Measurements from ENCODE around the gene NSF.
"Not testable (repeated sequence)": the region's sequence is repeated elsewhere in the genome, so short reads cannot be mapped to it uniquely, and the experiment has no call there.

DNA sequence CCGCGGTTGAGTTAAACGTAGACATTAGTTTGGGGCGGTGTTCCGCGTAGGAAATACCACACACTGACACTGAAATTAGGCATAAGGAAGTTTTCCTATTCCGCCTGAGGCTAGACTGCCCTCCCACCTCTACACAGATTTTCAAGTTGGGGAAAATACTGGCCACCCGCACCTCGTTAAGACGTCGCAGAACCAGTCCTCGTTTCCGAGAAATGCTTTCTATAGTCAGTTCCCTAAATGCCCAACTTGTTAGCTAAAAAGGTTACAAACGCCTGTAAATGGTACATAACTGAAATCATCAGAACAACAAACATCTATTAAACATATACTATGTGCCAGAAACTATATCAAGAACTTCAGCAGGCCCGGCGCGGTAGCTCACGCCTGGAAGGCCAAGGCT is 10.4 kb upstream of the NSF start:
- TF ChIP-seq, protein P1, sequence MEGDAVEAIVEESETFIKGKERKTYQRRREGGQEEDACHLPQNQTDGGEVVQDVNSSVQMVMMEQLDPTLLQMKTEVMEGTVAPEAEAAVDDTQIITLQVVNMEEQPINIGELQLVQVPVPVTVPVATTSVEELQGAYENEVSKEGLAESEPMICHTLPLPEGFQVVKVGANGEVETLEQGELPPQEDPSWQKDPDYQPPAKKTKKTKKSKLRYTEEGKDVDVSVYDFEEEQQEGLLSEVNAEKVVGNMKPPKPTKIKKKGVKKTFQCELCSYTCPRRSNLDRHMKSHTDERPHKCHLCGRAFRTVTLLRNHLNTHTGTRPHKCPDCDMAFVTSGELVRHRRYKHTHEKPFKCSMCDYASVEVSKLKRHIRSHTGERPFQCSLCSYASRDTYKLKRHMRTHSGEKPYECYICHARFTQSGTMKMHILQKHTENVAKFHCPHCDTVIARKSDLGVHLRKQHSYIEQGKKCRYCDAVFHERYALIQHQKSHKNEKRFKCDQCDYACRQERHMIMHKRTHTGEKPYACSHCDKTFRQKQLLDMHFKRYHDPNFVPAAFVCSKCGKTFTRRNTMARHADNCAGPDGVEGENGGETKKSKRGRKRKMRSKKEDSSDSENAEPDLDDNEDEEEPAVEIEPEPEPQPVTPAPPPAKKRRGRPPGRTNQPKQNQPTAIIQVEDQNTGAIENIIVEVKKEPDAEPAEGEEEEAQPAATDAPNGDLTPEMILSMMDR (IDR thresholded peaks at IDR 0.05), result not testable (repeated sequence)
- TF ChIP-seq POLR2A (IDR thresholded peaks at IDR 0.05), result not testable (repeated sequence)
